Neural cell (in vitro differentiated cells): ENCODE measurements around the gene HRC. TPM values are rescaled to one million over a fixed set of nuclear protein-coding genes. Genes with fewer than 3 reads are reported as not detected.

Source experiments
- H2AFZ ChIP-seq: fragments of 200-600, 300-800 bp; sonication (generic), shearing (Covaris generic); 2 replicates; pipeline ENCODE4 v1.6.0; 2014; ENCODE audit warnings: low read depth, mild to moderate bottlenecking, antibody characterized with exemption, low read length, moderate library complexity
- H3F3A ChIP-seq: fragments of 200-600 bp; shearing (Covaris generic); 2 replicates; pipeline ENCODE4 v1.6.1; 2016; ENCODE audit warnings: mild to moderate bottlenecking, moderate library complexity, mixed read lengths, antibody characterized with exemption, low read length; ENCODE audit not compliant: insufficient read depth, poor library complexity, severe bottlenecking
- H3K27ac ChIP-seq: fragments of 200-600, 300-800 bp; sonication (generic), shearing (Covaris generic); 2 replicates; pipeline ENCODE4 v1.5.1; 2014; ENCODE audit warnings: mild to moderate bottlenecking, low read length, moderate library complexity
- H3K27me3 ChIP-seq: fragments of 300-800, 200-600 bp; sonication (generic), shearing (Covaris generic); 2 replicates; pipeline ENCODE4 v1.6.0; 2014; ENCODE audit warnings: mild to moderate bottlenecking, low read depth, low read length, moderate library complexity; ENCODE audit not compliant: insufficient read depth
- H3K36me3 ChIP-seq: fragments of 300-800, 200-600 bp; sonication (generic), shearing (Covaris generic); 2 replicates; pipeline ENCODE4 v1.5.1; 2014; ENCODE audit warnings: mild to moderate bottlenecking, antibody characterized with exemption, low read length, moderate library complexity; ENCODE audit not compliant: insufficient read depth
- H3K4me2 ChIP-seq: fragments of 300-800, 200-600 bp; sonication (generic), shearing (Covaris generic); 2 replicates; pipeline ENCODE4 v1.6.0; 2014; ENCODE audit warnings: mild to moderate bottlenecking, low read length
- H3K4me3 ChIP-seq: fragments of 300-800, 200-600 bp; sonication (generic), shearing (Covaris generic); 2 replicates; pipeline ENCODE4 v1.5.1; 2014; ENCODE audit warnings: mild to moderate bottlenecking, low read length, moderate library complexity
- H3K79me2 ChIP-seq: fragments of 200-600 bp; shearing (Covaris generic); replicated peaks from 2 replicates; pipeline ENCODE4 v1.6.0; 2014; ENCODE audit warnings: mild to moderate bottlenecking, low read length, moderate library complexity; ENCODE audit not compliant: insufficient read depth
- H3K9ac ChIP-seq: fragments of 300-800, 200-600 bp; sonication (generic), shearing (Covaris generic); 2 replicates; pipeline ENCODE4 v1.6.1; 2016; ENCODE audit warnings: mild to moderate bottlenecking, low read length, mixed read lengths
- H3K9me2 ChIP-seq: fragments of 200-600 bp; shearing (Covaris generic); 2 replicates; pipeline ENCODE4 v1.6.1; 2016; ENCODE audit warnings: mild to moderate bottlenecking, low read length, mixed read lengths; ENCODE audit not compliant: insufficient read depth
- H3K9me3 ChIP-seq: fragments of 200-600, 300-800 bp; sonication (generic), shearing (Covaris generic); 2 replicates; pipeline ENCODE4 v1.6.1; 2016; ENCODE audit warnings: mild to moderate bottlenecking, mixed run types, low read length, moderate library complexity, mixed read lengths
- H4K20me1 ChIP-seq: fragments of 200-600 bp; shearing (Covaris generic); 2 replicates; pipeline ENCODE4 v1.6.1; 2016; ENCODE audit warnings: mild to moderate bottlenecking, mixed run types; ENCODE audit not compliant: insufficient read depth
- EP300 ChIP-seq: fragments of 450-650 bp; conservative IDR thresholded peaks from 2 replicates; pipeline ENCODE4 v1.6.1; 2014; ENCODE audit warnings: antibody characterized with exemption, mild to moderate bottlenecking, moderate library complexity; ENCODE audit not compliant: poor library complexity, severe bottlenecking
- EZH2 ChIP-seq: fragments of 200-600, 300-800 bp; shearing (Covaris generic), sonication (generic); IDR thresholded peaks from 2 replicates; pipeline ENCODE4 v1.6.1; 2014; ENCODE audit warnings: antibody characterized with exemption, low read length, borderline replicate concordance, mild to moderate bottlenecking; ENCODE audit not compliant: insufficient read depth, poor library complexity, severe bottlenecking
- MXI1 ChIP-seq: fragments of 450-650 bp; conservative IDR thresholded peaks from 2 replicates; pipeline ENCODE4 v1.6.1; 2014; ENCODE audit warnings: antibody characterized with exemption, mild to moderate bottlenecking; ENCODE audit not compliant: poor library complexity, severe bottlenecking
- POLR2AphosphoS5 ChIP-seq: IDR thresholded peaks from 2 replicates; pipeline ENCODE4 v1.6.1; 2012
- RAD21 ChIP-seq: fragments of 450-650 bp; conservative IDR thresholded peaks from 2 replicates; pipeline ENCODE4 v1.6.1; 2014; ENCODE audit warnings: antibody characterized with exemption, mild to moderate bottlenecking, moderate library complexity
- SMC3 ChIP-seq: fragments of 450-650 bp; conservative IDR thresholded peaks from 2 replicates; pipeline ENCODE4 v1.6.1; 2014; ENCODE audit warnings: antibody characterized with exemption, mild to moderate bottlenecking, moderate library complexity; ENCODE audit not compliant: poor library complexity
- TAF1 ChIP-seq: IDR thresholded peaks from 2 replicates; pipeline ENCODE4 v1.6.1; 2012; ENCODE audit warnings: low read depth
- polyA plus RNA-seq: library from polyadenylated mRNA; depleted of rRNA; stranded (reverse); fragments of >200 nt; gene quantifications from 2 replicates; pipeline ENCODE4 v1.2.3, GENCODE V29; 2014
- TF ChIP-seq, protein P1 (sequence below): fragments of 450-650 bp; IDR thresholded peaks from 2 replicates; pipeline ENCODE4 v1.5.1; 2014; ENCODE audit warnings: antibody characterized with exemption, mild to moderate bottlenecking, moderate library complexity; ENCODE audit not compliant: poor library complexity, severe bottlenecking
- TF ChIP-seq, protein P2 (sequence below): IDR thresholded peaks from 2 replicates; pipeline ENCODE4 v1.6.1; 2012; ENCODE audit warnings: borderline replicate concordance

Gene HRC
- polyA plus RNA-seq, 1 donor from 2014 or later, result not detected

DNA sequence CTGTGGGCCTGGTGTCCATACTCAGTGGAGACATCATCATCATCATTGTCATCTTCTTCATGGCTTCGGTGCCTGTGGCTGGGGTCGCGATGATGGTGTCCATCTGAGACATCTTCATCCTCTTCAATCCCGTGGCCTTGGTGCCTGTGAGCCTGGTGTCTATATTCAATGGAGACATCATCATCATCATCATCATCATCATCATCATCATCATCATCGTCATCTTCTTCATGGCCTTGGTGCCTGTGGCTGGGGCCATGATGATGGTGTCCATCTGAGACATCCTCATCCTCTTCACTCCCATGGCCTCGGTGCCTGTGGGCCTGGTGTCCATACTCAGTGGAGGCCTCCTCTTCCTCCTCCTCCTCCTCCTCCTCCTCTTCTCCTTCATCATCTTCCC lies 917 bp downstream of the HRC start:
- Histone ChIP-seq H3K27me3 (no peaks in the 10 kb centered on the region), H3F3A (no peaks in the 10 kb centered on the region), H3K9ac (no peak overlapping the region), H3K9me3 (no peaks in the 10 kb centered on the region), H3K36me3 (no peaks in the 10 kb centered on the region), H3K4me2 (no peak overlapping the region), H4K20me1 (no peaks in the 10 kb centered on the region), H3K79me2 (no peaks in the 10 kb centered on the region), H3K4me3 (no peak overlapping the region), H3K9me2 (no peaks in the 10 kb centered on the region), H3K27ac (no peak overlapping the region), H2AFZ (no peak overlapping the region)
- TF ChIP-seq RAD21, result no peak
- TF ChIP-seq SMC3, result no peak
- TF ChIP-seq, protein P1, sequence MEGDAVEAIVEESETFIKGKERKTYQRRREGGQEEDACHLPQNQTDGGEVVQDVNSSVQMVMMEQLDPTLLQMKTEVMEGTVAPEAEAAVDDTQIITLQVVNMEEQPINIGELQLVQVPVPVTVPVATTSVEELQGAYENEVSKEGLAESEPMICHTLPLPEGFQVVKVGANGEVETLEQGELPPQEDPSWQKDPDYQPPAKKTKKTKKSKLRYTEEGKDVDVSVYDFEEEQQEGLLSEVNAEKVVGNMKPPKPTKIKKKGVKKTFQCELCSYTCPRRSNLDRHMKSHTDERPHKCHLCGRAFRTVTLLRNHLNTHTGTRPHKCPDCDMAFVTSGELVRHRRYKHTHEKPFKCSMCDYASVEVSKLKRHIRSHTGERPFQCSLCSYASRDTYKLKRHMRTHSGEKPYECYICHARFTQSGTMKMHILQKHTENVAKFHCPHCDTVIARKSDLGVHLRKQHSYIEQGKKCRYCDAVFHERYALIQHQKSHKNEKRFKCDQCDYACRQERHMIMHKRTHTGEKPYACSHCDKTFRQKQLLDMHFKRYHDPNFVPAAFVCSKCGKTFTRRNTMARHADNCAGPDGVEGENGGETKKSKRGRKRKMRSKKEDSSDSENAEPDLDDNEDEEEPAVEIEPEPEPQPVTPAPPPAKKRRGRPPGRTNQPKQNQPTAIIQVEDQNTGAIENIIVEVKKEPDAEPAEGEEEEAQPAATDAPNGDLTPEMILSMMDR, result no peak
- TF ChIP-seq EZH2, result no peak
- TF ChIP-seq EP300, result no peak
- TF ChIP-seq POLR2AphosphoS5, result no peak
- TF ChIP-seq TAF1, result no peak
- TF ChIP-seq MXI1, result no peak
- TF ChIP-seq, protein P2, sequence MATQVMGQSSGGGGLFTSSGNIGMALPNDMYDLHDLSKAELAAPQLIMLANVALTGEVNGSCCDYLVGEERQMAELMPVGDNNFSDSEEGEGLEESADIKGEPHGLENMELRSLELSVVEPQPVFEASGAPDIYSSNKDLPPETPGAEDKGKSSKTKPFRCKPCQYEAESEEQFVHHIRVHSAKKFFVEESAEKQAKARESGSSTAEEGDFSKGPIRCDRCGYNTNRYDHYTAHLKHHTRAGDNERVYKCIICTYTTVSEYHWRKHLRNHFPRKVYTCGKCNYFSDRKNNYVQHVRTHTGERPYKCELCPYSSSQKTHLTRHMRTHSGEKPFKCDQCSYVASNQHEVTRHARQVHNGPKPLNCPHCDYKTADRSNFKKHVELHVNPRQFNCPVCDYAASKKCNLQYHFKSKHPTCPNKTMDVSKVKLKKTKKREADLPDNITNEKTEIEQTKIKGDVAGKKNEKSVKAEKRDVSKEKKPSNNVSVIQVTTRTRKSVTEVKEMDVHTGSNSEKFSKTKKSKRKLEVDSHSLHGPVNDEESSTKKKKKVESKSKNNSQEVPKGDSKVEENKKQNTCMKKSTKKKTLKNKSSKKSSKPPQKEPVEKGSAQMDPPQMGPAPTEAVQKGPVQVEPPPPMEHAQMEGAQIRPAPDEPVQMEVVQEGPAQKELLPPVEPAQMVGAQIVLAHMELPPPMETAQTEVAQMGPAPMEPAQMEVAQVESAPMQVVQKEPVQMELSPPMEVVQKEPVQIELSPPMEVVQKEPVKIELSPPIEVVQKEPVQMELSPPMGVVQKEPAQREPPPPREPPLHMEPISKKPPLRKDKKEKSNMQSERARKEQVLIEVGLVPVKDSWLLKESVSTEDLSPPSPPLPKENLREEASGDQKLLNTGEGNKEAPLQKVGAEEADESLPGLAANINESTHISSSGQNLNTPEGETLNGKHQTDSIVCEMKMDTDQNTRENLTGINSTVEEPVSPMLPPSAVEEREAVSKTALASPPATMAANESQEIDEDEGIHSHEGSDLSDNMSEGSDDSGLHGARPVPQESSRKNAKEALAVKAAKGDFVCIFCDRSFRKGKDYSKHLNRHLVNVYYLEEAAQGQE, result no peak

DNA sequence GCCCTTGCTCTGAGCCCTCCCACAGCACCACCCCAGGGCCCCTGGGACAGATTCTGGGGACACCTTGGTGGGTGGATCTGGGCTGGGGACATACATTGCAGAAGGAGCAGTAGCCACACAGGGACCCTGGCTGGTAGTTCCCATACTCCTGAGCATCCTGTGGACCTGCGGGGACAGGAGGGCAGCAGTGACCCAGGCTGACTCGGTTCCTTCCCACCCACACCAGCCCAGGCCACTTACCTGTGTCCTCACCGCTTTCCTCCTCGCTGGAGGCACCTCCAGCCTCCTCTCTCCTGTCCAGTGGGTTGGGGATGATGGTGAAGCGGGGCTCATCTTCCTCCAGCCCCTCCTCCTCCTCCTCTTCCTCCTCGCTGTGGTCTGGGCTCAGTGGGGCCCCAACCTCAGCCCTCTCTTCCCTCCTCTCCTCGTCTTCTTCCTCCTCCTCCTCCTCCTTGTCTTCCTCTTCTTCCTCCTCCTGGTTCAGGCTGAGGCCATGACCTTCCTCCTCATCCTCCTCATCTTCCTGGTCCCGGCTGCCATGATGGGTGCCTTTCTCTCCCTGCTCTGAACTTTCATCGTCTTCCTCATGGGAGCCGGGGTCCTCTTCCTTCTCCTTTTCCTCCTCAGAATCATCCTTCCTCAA lies 1.9 kb downstream of the HRC start:
- no peaks in the 10 kb centered on the region for H4K20me1 ChIP-seq
- H2AFZ ChIP-seq, result no peak overlapping the region
- no peaks in the 10 kb centered on the region for H3K79me2 ChIP-seq
- H3F3A ChIP-seq, result no peaks in the 10 kb centered on the region
- TF ChIP-seq, protein P1, result no peak
- TF ChIP-seq EZH2, result no peak
- TF ChIP-seq TAF1, result no peak
- TF ChIP-seq RAD21, result no peak
- no peak for TF ChIP-seq POLR2AphosphoS5
- no peak for TF ChIP-seq MXI1
- TF ChIP-seq, protein P2, result no peak
- no peak for TF ChIP-seq EP300
- TF ChIP-seq SMC3, result no peak
- H3K4me3 ChIP-seq, result no peak overlapping the region
- H3K9me2 ChIP-seq, result no peaks in the 10 kb centered on the region
- H3K27ac ChIP-seq, result no peak overlapping the region
- no peaks in the 10 kb centered on the region for H3K36me3 ChIP-seq
- H3K27me3 ChIP-seq, result no peaks in the 10 kb centered on the region
- no peaks in the 10 kb centered on the region for H3K9me3 ChIP-seq
- no peak overlapping the region for H3K9ac ChIP-seq
- no peak overlapping the region for H3K4me2 ChIP-seq
